ENCODE data around the gene LIM2.

The LIM2 gene

DNA sequence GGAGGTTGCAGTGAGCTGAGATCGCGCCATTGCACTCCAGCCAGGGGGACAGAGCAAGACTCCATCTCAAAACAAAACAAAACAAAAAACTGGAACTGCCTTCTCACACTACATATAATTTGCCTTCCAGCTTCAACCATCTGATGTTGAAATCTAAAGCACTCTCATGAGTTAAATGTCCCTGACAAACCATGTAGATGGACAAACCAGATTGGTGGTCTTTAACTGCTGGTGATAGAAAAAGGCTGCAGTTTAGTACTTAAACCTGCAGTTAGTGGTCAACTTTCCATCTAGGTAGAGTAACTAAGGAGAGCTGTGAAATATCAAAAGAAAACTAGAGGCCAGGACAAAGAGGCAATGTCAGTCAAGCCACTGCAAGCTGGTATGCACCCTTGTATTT is 8.4 kb upstream of the LIM2 start:
- no peak for DNase-seq (ENCODE audit: low read depth)

DNA sequence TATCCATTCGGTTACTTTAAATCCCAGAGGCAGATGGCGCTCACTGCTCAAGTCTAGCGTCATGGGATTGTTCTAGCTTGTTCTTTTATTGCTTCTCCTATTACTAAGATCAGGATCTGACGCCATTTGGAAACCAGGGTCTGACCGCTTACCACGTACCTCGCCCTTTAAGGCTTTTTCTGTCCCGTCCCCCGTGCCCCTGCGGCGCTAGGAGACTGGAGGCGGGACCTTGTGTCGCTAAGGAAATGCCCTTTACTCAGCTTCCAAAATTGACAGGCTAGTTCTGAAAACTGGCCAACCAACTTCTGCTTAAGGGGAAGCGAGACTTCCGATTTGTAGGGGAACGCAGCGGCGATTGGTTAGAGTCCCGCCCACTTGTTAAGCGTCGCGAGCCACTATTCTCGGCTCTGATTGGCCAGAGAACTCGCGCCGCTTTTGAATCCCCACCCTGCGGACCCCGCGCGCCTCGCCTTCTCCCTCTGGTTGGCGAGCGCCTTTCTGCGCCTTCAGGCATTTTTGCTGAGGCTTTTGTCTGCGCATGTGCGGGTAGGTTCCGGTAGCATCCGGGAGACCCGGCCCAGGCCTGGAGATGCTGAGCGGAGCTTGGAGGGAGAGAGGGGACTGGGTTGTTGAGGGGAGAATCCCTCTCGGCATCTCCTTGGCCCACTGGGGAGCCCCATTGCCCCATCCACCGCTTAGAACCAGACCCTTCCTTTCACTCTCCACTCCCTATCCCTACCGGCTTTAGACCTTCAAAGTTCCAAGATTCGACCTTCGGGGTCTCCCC is 6.5 kb upstream of the LIM2 start:
- peak; percentile 77 for DNase-seq (ENCODE audit: low read depth)

DNA sequence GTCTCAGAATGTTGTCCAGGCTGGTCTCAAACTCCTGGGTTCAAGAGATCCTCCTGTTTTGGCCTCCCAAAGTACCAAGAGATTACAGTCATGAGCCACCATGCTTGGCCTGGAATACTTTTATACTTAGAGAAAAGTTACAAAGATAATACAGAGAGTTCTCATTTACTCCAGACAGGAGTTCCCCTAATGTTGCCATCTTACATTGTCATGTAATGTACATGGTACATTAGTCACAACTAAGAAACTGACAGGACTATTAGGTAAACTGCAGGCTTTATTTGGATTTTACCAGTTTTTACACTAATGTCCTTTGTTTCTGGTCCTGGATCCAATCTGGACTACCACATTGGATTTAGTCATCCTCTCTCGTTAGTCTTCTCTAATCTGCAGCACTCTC is 4.9 kb upstream of the LIM2 start:
- no peak for DNase-seq (ENCODE audit: low read depth)

DNA sequence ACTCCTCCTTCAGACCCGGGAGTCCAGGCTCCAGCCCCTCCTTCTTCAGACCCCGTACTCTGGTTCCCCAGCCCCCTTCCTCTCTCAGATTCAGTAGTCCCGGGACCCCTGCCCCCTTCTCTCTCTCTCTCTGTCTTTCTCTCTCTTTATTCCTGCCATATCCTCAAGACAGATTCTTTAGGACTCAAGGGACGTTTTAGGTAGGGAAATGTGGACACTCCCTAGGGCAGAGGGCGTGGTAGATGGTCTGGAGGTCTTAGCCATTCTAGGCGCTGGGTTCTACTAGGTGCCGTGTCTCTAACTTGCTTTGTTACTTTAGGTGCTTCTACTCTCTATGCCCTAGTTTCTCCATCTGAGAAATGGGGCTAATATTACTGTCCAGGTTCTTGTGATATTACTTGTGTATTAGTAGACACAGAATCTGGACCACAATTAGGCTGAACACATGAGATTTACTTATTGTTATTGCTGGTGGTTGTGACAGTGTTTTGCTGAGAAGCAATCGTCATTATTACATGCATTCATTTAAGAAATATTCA is 3.4 kb upstream of the LIM2 start:
- no peak for DNase-seq (ENCODE audit: low read depth)

- DNase-seq (ENCODE audit: low read depth): no peak
Measured at GRCh38 chr19:51389143-51389542, 1.4 kb upstream of the LIM2 start.

GRCh38 chr19:51386882-51387520 is 773 bp downstream of the LIM2 start:
- no peak for DNase-seq (ENCODE audit: low read depth)

DNA sequence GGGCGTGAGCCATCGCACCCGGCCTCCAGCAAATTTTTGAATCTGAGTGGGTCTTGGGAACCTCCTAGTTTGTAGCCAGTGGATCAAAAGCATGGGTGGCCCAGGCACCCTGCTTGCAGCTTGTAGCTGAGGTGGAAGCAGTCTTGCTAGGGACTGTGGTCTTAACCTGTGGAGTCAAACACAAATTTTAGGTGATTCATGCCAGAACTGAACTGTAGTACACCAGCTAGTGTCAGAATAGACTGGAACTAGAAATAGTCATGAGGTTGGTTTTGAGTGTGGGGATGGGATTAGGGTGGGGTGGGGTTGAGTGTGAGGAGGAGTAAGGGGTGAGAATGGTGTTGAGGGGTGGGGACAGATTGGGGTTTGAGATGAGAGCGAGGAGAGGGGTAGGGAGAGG is 5.8 kb downstream of the LIM2 start:
- no peak for DNase-seq (ENCODE audit: low read depth)

GRCh38 chr19:51380379-51380778 is 7.4 kb downstream of the LIM2 start:
- DNase-seq (ENCODE audit: low read depth): no peak

DNA sequence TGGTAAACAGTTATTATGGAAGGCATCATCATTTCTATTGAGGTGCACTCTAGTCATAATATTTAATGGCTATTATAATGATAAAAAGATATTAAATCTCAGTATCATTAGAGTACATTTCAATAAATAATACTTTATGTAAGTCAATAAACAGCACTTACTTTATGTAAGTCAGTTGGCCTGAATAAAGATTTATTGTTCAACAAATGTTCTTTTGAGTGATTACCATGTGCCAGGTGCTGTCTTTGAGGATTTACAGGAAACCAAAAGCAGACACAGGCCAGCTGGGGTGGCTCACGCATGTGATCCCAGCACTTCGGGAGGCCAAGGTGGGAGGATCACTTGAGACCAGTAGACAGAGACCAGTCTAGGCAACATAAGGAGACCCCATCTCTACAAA is 10.4 kb downstream of the LIM2 start:
- no peak for DNase-seq (ENCODE audit: low read depth)

DNA sequence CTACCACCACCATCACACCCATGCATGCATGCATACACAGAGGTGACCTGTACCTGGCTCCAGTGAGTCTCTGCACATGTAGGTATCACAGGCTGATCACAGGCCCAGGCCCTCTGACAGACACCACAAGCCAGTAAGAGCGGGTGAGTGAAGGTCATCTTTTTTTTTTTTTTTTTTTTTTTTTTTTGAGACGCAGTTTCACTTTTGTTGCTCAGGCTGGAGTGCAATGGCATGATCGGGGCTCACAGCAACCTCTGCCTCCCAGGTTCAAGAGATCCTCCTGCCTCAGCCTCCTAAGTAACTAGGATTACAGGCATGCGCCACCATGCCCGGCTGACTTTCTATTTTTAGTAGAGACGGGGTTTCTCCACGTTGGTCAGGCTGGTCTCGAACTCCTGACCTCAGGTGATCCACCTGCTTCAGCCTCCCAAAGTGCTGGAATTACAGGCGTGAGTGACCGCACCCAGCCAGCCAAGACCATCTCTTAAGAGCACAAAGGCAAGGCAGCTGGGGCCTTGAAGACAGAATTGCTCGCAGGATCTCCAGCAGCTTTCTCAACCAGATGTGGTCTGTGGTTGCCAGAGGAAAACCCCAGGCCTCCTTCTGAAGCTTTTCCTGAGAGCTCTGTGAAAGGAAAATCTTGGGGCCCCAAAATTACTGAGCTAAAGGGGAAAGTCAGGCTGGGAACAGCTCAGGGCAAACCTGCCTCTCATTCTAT is 12.1 kb downstream of the LIM2 start:
- no peak for DNase-seq (ENCODE audit: low read depth)

- no peak for DNase-seq (ENCODE audit: low read depth)
Measured at GRCh38 chr19:51372649-51373504, 14.9 kb downstream of the LIM2 start, which contains the start of gene NKG7. Gene NKG7 (minus strand): TSS chr19:51372654. CDS start chr19:51372535, 119 bp downstream.

GRCh38 chr19:51372021-51372648 is 15.6 kb downstream of the LIM2 start:
- no peak for DNase-seq (ENCODE audit: low read depth)

DNA sequence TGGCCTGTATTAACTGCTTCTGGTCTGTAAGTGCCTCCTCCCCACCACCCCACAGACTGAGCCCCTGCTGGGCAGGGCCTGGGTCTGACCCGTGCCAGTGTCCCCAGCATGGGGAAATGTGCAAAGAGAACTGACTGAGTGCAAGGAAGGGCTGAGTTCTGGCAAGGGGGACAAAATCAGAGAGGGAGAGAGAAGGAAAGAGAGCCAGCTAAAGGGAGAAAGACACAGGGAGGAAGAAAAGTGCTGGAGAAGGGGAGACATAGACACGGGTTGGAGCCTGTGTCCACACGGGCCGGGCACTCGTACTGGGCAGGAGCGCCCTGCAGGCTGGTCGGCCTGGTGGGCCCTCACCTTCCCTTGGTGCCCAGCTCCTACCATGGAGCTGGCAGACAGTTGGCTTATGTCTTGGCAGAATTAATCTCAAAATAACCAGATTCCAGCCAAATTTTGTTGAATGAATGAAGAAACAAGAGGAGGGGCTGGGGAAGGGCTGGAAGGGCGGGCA is 16.5 kb downstream of the LIM2 start:
- no peak for DNase-seq (ENCODE audit: low read depth)

DNA sequence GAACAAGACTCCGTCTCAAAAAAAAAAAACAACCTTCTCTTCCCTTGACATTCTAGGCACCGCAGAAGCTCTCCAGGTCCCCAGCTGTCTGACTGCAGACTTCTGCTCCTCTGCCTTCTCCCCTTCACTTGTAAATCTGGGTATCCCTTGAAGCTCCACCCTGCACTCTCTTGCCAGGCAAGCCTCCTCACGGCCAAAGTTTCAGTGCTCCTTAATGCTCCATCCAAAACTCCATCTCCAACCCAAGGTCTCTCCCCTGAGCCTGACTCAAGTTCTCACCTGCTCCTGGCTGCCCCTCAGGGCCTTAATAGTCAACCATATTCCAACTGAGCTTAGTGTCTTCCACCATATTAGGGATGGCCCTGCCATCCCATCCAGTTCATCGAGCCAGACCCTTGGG is 17.5 kb downstream of the LIM2 start:
- DNase-seq (ENCODE audit: low read depth): no peak

DNA sequence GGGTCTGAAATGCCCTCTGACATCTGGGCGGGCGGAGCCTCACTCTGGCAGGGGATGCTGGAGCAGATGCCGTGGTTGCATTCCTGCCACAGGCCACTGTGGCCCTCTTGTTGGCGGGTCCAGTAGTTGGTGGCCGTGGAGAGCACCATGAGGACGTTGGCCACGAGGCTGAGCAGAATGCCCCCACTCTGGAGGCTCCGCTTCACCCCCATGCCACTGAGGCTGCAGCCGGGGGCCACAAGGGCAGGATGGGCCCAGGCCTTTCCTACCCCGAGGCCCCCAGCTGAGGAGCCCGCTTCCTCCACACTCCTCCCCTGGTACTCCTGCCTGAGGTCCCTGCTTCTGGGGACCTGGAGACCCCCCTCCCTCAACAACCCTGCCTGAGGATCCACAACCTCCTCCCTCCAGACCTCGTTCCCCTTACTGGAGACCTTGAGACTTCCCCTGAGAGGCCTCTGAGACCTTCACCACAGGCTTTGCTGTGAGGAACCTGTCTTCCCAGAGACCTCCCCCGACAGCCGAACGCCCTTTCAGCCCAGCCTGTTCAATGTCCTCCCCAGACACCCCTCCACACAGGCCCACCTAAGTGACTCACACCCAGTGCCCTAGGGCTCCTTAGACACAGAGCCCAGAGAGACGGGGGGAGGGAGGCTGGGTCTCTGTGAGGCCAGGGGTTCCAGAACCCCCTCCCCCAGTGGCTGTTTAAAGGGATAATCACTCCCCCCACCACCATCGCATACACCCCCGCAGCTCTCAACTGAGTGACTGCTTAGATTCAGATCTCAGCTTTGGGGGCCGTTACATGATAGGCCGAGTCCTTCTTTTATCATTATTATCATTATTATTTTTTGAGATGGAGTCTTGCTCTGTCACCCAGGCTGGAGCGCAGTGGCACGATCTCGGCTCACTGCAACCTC is 19.1 kb downstream of the LIM2 start, which contains the start of gene CLDND2:
Gene CLDND2 (minus strand): TSS at position 638 of the 917 bp plus-strand sequence. CDS start 426 bp downstream, at position 212.
- no peak for DNase-seq (ENCODE audit: low read depth)

GRCh38 chr19:51367565-51368365 is 20.0 kb downstream of the LIM2 start:
- DNase-seq (ENCODE audit: low read depth): peak; percentile 88

DNA sequence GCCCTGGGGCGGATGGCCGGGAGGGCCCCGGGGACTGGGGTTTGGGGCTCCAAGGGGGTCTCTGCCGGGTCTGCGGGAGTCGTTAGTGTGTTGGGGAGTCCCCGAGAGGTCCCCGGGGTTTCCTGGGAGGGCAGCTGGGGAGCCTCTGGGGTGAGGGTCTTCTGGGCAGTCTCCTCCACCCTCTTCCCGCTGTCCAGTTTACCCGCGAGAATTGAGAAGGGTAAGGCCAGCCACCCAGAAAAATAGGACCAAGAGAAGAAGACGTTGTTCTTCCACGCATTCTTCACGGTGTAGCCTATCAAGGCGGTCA is 20.6 kb downstream of the LIM2 start:
- no peak for DNase-seq (ENCODE audit: low read depth)

- DNase-seq (ENCODE audit: low read depth): peak; percentile 87
Measured at GRCh38 chr19:51366389-51367254, 21.2 kb downstream of the LIM2 start.
